NCI-H69 (cell line): Measurements from ENCODE around the gene PSPH.
"Not testable (repeated sequence)": the region's sequence is repeated elsewhere in the genome, so short reads cannot be mapped to it uniquely, and the experiment has no call there.

Experiments
- DNase-seq: peaks from one replicate; lab custom pipeline; 2025; lab: John Stamatoyannopoulos, UW

The PSPH gene

GRCh38 chr7:56051339-56052191 is at the start of gene PSPH, which contains the start of gene CCT6A:
TSS of gene PSPH (minus strand) at chr7:56051444. CDS start at chr7:56021212, 30,232 bp downstream.
TSS of gene CCT6A (plus strand) at chr7:56051765. CDS start at chr7:56051849, 84 bp downstream.
- peak; percentile 99 for DNase-seq

GRCh38 chr7:56099653-56100052 is 48.4 kb upstream of the PSPH start:
- DNase-seq, result no peak

GRCh38 chr7:56098187-56099008 is 47.2 kb upstream of the PSPH start:
- DNase-seq, result not testable (repeated sequence)

- no peak for DNase-seq
Observed at GRCh38 chr7:56097700-56098099, 46.5 kb upstream of the PSPH start.

GRCh38 chr7:56092789-56093531 is 41.7 kb upstream of the PSPH start, which contains the start of gene PHKG1:
TSS of gene PHKG1 (minus strand) at chr7:56092952. CDS start at chr7:56088941, 4,011 bp downstream.
- peak; percentile 71 for DNase-seq

- not testable (repeated sequence) for DNase-seq
Observed at GRCh38 chr7:56092388-56092787, 41.1 kb upstream of the PSPH start.

- no peak for DNase-seq
Observed at GRCh38 chr7:56091591-56091990, 40.3 kb upstream of the PSPH start.

GRCh38 chr7:56087445-56087844 is 36.2 kb upstream of the PSPH start:
- DNase-seq, result no peak

- no peak for DNase-seq
Observed at GRCh38 chr7:56086761-56087160, 35.5 kb upstream of the PSPH start.

- peak; percentile 70 for DNase-seq
Observed at GRCh38 chr7:56083150-56083785, 32.0 kb upstream of the PSPH start.

GRCh38 chr7:56081626-56082340 is 30.5 kb upstream of the PSPH start:
- no peak for DNase-seq

GRCh38 chr7:56080726-56081435 is 29.6 kb upstream of the PSPH start:
- not testable (repeated sequence) for DNase-seq

- DNase-seq, result peak; percentile 79
Observed at GRCh38 chr7:56079450-56080185, 28.4 kb upstream of the PSPH start.

GRCh38 chr7:56078196-56078595 is 27.0 kb upstream of the PSPH start:
- DNase-seq, result no peak

GRCh38 chr7:56077681-56078080 is 26.4 kb upstream of the PSPH start:
- no peak for DNase-seq

- DNase-seq, result peak; percentile 82
Observed at GRCh38 chr7:56074371-56074791, 23.1 kb upstream of the PSPH start.

- not testable (repeated sequence) for DNase-seq
Observed at GRCh38 chr7:56066376-56066775, 15.1 kb upstream of the PSPH start.

- peak; percentile 94 for DNase-seq
Observed at GRCh38 chr7:56063882-56064625, 12.8 kb upstream of the PSPH start, which contains the start of gene SUMF2. TSS of gene SUMF2 (plus strand) at chr7:56064286. CDS start at chr7:56064312, 26 bp downstream.

- peak; percentile 50 for DNase-seq
Observed at GRCh38 chr7:56063500-56063881, 12.2 kb upstream of the PSPH start.
